Ectodermal cell (in vitro differentiated cells): Measurements from ENCODE around the gene FAM83G.

Experiments used
- H3K27ac ChIP-seq: 2 replicates; pipeline ENCODE4 v1.7.0; 2013; ENCODE audit warnings: mild to moderate bottlenecking, low read depth, low read length; ENCODE audit not compliant: insufficient read depth, poor library complexity, severe bottlenecking
- H3K27me3 ChIP-seq: 2 replicates; pipeline ENCODE4 v1.7.0; 2013; ENCODE audit warnings: mild to moderate bottlenecking, low read length; ENCODE audit not compliant: insufficient read depth, control insufficient read depth, poor library complexity, severe bottlenecking
- H3K36me3 ChIP-seq: one replicate; pipeline ENCODE4 v1.7.0; 2013; ENCODE audit warnings: low read length; ENCODE audit not compliant: control insufficient read depth, insufficient read depth
- H3K4me1 ChIP-seq: one replicate; pipeline ENCODE4 v1.7.0; 2013; ENCODE audit warnings: low read length; ENCODE audit not compliant: control insufficient read depth, insufficient read depth
- H3K4me3 ChIP-seq: 2 replicates; pipeline ENCODE4 v1.7.0; 2013; ENCODE audit warnings: low read depth, low read length, control low read depth; ENCODE audit not compliant: insufficient read depth
- H3K9me3 ChIP-seq: 2 replicates; pipeline ENCODE4 v1.7.0; 2013; ENCODE audit warnings: mild to moderate bottlenecking, low read length, moderate library complexity; ENCODE audit not compliant: control insufficient read depth
- whole genome bisulfite sequencing, 2 experiments: methylation state at CpG; one replicate each; pipeline ENCODE4 v1.1.7; 2013; ENCODE audit warnings: missing lambda C conversion rate in 2 of 2; 5-methylcytosine and 5-hydroxymethylcytosine counted together

Gene FAM83G

GRCh38 chr17:19006698-19007097 lies 2.1 kb upstream of the FAM83G start:
- H3K4me1 ChIP-seq, result peaks cover 19% of the 10 kb centered on the region
- H3K27ac ChIP-seq, result no peak overlapping the region
- no peaks in the 10 kb centered on the region for H3K36me3 ChIP-seq
- no peak overlapping the region for H3K4me3 ChIP-seq
- no peaks in the 10 kb centered on the region for H3K9me3 ChIP-seq
- peaks cover 4% of the 10 kb centered on the region for H3K27me3 ChIP-seq

GRCh38 chr17:19005789-19006430 lies 1.3 kb upstream of the FAM83G start:
- H3K4me3 ChIP-seq, result no peak overlapping the region
- no peak overlapping the region for H3K27ac ChIP-seq
- peaks cover 15% of the 10 kb centered on the region for H3K4me1 ChIP-seq
- no peaks in the 10 kb centered on the region for H3K9me3 ChIP-seq
- no peaks in the 10 kb centered on the region for H3K36me3 ChIP-seq
- peaks cover 4% of the 10 kb centered on the region for H3K27me3 ChIP-seq
- WGBS, 2 experiments, result 92 to 98% methylated on average over 4 of the region's 4 CpGs

DNA sequence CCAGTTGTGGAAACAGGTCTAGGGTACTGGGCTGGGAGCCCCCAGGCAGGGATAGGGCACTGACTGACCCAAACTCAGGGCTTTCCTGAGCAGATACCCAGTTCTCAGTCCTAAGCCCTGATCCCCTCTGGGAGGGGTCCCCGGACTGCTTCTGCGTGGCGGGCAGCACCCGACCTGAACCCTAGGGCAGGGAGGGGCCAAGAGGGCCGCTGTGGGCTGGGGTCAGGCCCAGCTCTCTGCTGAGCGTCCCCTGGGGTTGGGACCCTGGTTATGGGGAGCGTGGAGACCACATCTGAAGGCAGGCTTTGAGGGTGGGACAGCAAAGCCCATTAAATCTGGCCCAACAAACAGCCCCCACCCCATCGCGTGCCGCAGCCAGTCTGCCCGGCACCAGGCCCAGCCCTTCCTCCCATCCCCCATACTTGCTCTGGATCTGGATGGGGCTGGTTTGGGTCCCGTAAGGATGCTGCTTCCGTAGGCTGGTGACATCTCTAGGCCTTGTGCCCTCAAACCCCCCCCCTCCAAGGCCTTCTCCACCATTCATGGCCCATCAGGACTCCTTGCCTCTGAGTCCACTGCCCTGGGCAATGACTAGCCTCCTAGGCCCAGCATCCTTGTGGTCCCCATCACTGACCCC lies 691 bp upstream of the FAM83G start:
- Histone ChIP-seq H3K27ac (no peak overlapping the region), H3K4me1 (peaks cover 14% of the 10 kb centered on the region), H3K4me3 (peak overlapping the region; percentile 63), H3K9me3 (no peaks in the 10 kb centered on the region), H3K36me3 (no peaks in the 10 kb centered on the region), H3K27me3 (peaks cover 4% of the 10 kb centered on the region)
- WGBS, 2 experiments, result 79 to 80% methylated on average over 13 of the region's 13 CpGs

- H3K9me3 ChIP-seq, result no peaks in the 10 kb centered on the region
- H3K36me3 ChIP-seq, result no peaks in the 10 kb centered on the region
- H3K4me1 ChIP-seq, result peaks cover 14% of the 10 kb centered on the region
- H3K27ac ChIP-seq, result no peak overlapping the region
- H3K27me3 ChIP-seq, result peaks cover 4% of the 10 kb centered on the region
- H3K4me3 ChIP-seq, result peak overlapping the region; percentile 63
- WGBS, 2 experiments, result 7% methylated on average over 63 to 71 of the region's 73 CpGs
Measured at GRCh38 chr17:19003543-19004420, 782 bp downstream of the FAM83G start.

DNA sequence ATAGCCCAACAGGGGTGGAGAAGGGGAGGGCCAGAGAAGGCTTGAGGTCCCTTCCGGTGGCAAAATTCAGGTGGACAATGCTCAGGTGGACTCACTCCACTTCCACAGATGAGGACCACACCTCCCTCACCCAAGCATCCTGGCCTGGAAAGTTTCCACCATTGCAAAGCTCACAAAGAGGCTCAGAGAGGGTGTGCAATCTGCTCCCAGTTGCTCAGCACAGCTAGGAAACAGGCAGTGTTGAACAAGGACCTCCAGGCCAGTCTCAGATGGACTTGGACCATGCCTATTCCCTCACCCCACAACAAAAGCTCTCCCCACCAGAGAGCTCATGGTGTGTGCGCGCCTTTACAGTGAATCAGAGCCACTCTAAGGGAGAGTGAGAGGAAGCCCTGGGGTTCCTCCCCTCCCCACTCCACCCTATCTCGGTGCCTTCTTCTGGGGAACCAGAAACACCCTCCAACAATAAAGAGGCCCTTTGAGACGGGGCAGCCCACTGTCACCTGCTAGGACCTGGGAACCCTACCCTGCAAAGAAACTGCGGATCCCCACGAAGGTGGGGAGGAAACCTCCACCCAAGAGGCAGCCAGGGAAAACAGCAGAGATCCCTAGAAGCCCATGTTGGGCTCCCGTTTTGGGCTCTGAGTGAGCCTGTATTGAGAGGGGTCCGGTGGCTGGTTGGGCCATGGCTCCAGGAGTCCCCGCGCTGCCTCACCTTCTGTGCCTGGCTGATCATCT lies 1.6 kb downstream of the FAM83G start:
- Histone ChIP-seq H3K4me1 (peaks cover 14% of the 10 kb centered on the region), H3K4me3 (peak overlapping the region; percentile 63), H3K27ac (no peak overlapping the region), H3K27me3 (peaks cover 4% of the 10 kb centered on the region), H3K36me3 (no peaks in the 10 kb centered on the region), H3K9me3 (no peaks in the 10 kb centered on the region)
- WGBS, 2 experiments, result 56 to 59% methylated on average over 11 of the region's 11 CpGs

GRCh38 chr17:19001907-19002590 lies 2.5 kb downstream of the FAM83G start:
- no peaks in the 10 kb centered on the region for H3K9me3 ChIP-seq
- H3K27ac ChIP-seq, result no peak overlapping the region
- no peaks in the 10 kb centered on the region for H3K36me3 ChIP-seq
- no peak overlapping the region for H3K4me3 ChIP-seq
- 84 to 88% methylated on average over 7 of the region's 7 CpGs for WGBS, 2 experiments
- H3K4me1 ChIP-seq, result peaks cover 14% of the 10 kb centered on the region
- H3K27me3 ChIP-seq, result peaks cover 4% of the 10 kb centered on the region

GRCh38 chr17:19000531-19001325 lies 3.8 kb downstream of the FAM83G start:
- Histone ChIP-seq H3K27ac (no peak overlapping the region), H3K27me3 (peaks cover 4% of the 10 kb centered on the region), H3K4me1 (peaks cover 14% of the 10 kb centered on the region), H3K36me3 (no peaks in the 10 kb centered on the region), H3K4me3 (no peak overlapping the region), H3K9me3 (no peaks in the 10 kb centered on the region)
- WGBS, 2 experiments, result 89 to 91% methylated on average over 17 of the region's 17 CpGs

DNA sequence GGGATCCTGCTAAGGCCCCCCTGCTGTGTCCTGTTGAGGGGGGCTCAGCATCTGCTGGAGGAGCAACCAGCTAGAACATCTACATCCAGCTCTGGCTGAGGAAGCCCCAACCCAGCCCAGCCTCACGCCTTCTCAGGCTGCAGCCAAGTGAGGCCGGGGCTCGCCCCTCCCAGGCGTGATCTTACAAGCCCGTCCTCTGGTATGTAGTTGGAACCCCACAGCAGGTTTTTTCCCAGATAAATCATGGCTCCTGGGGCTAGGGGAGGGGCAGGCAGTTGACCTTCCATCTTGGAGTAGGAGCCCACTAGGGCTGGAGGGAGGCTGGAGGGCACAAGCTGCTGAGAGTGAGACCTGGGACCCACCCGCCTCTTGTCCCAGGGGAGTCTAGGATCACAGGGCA lies 4.7 kb downstream of the FAM83G start:
- 92 to 95% methylated on average over 6 of the region's 6 CpGs for WGBS, 2 experiments
- H3K36me3 ChIP-seq, result no peaks in the 10 kb centered on the region
- no peak overlapping the region for H3K27ac ChIP-seq
- H3K4me1 ChIP-seq, result peaks cover 14% of the 10 kb centered on the region
- H3K4me3 ChIP-seq, result no peak overlapping the region
- H3K27me3 ChIP-seq, result peaks cover 1% of the 10 kb centered on the region
- no peaks in the 10 kb centered on the region for H3K9me3 ChIP-seq

DNA sequence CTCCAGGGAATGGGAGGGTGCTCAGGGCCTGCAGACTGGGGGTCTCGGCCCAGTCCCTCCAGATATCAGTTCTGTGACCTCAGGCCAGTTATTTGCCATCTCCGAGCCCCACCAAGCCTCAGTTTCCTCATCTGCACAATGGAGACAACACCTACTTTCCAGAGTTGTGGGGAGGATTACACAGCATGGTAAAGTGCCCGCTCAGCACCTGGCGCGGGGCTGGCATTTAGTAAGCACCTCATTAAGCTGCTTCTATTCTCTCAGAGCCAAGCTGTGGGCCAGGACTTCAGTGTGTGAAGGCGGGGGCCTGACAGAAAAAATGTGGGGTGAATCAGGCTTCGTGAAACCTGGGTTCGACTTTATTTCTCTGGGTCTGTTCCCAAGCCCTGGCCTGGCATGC lies 5.2 kb downstream of the FAM83G start:
- WGBS, 2 experiments, result 94 to 95% methylated on average over 8 of the region's 8 CpGs
- Histone ChIP-seq H3K9me3 (no peaks in the 10 kb centered on the region), H3K4me3 (no peak overlapping the region), H3K4me1 (peaks cover 14% of the 10 kb centered on the region), H3K36me3 (no peaks in the 10 kb centered on the region), H3K27ac (no peak overlapping the region), H3K27me3 (no peaks in the 10 kb centered on the region)
